Endothelial cell of umbilical vein (primary cell): ENCODE data around the gene KHDC1L. TPM values are rescaled to one million over a fixed set of nuclear protein-coding genes. Genes with fewer than 3 reads are reported as not detected.

Experiments
- BruUV-seq: library from RNA; stranded (reverse); fragments of 400-500 nt; replicated peaks from 2 replicates; lab custom pipeline; 2021; lab: Mats Ljungman, UMichigan
- CTCF ChIA-PET: fragments of 300-600, 350-600 bp; sonication (Branson Sonifier 250); formaldehyde crosslinking; loops from one replicate; lab custom pipeline; 2021; ENCODE audit warnings: antibody characterized with exemption, inconsistent platforms; lab: Charles Lee
- POLR2A ChIA-PET: fragments of 300-600, 350-600 bp; sonication (Branson Sonifier 250); formaldehyde crosslinking; loops from one replicate; lab custom pipeline; 2021; ENCODE audit warnings: antibody characterized with exemption, inconsistent platforms; lab: Charles Lee
- DNase-seq: peaks from one replicate; pipeline ENCODE4 v3.0.0-alpha.2; 2011; ENCODE audit warnings: low read depth, low spot score
- FAIRE-seq: peaks from 2 replicates; lab custom pipeline; 2011; peaks lifted over from hg19 to GRCh38; lab: Jason Lieb, UNC
- H2AFZ ChIP-seq: 2 replicates; pipeline ENCODE4 v1.6.0; 2012; ENCODE audit warnings: low read depth, low read length, control low read depth, inconsistent platforms
- H3K27ac ChIP-seq: 2 replicates; pipeline ENCODE4 v1.5.1; 2011; ENCODE audit warnings: low read depth, mild to moderate bottlenecking, control low read depth, low read length, moderate library complexity; ENCODE audit not compliant: insufficient read depth
- H3K27me3 ChIP-seq, 2 experiments: 2 replicates each; pipeline versions ENCODE4 v1.6.0 to v1.6.1; 2011; ENCODE audit warnings: low read length in 2 of 2, mixed read lengths in 1 of 2; ENCODE audit not compliant: control insufficient read depth in 2 of 2, insufficient read depth in 2 of 2
- H3K36me3 ChIP-seq, 2 experiments: 2 replicates in 1 of 2; 3 replicates in 1 of 2; pipeline ENCODE4 v1.5.1; 2011; ENCODE audit warnings: low read length in 2 of 2, mild to moderate bottlenecking in 1 of 2, moderate library complexity in 1 of 2; ENCODE audit not compliant: control insufficient read depth in 2 of 2, insufficient read depth in 2 of 2; ENCODE audit errors: extremely low read depth in 1 of 2
- H3K4me1 ChIP-seq: 3 replicates; pipeline ENCODE4 v1.5.1; 2011; ENCODE audit warnings: mild to moderate bottlenecking, low read length; ENCODE audit not compliant: control insufficient read depth, insufficient read depth; ENCODE audit errors: extremely low read depth
- H3K4me2 ChIP-seq: 2 replicates; pipeline ENCODE4 v1.6.1; 2011; ENCODE audit warnings: low read length, control low read depth, mixed read lengths; ENCODE audit not compliant: insufficient read depth
- H3K4me3 ChIP-seq, 3 experiments: fragments of 200-600 bp in 1 of 3; sonication (generic), shearing (Covaris generic) in 1 of 3; replicated peaks in 1 of 3; 2 replicates each; pipeline ENCODE4 v1.5.1; 2011 to 2016; ENCODE audit warnings: control low read depth in 3 of 3, low read length in 3 of 3, mild to moderate bottlenecking in 2 of 3, inconsistent platforms in 1 of 3, low read depth in 1 of 3, moderate library complexity in 1 of 3; ENCODE audit not compliant: insufficient read depth in 1 of 3
- H3K79me2 ChIP-seq: 2 replicates; pipeline ENCODE4 v1.6.0; 2012; ENCODE audit warnings: low read length, inconsistent platforms; ENCODE audit not compliant: control insufficient read depth, insufficient read depth
- H3K9ac ChIP-seq: replicated peaks from 2 replicates; pipeline ENCODE3; 2011; ENCODE audit warnings: low read length, control low read depth; ENCODE audit not compliant: insufficient read depth; ENCODE audit errors: extremely low read depth
- H3K9me1 ChIP-seq: replicated peaks from 3 replicates; pipeline ENCODE4 v1.6.0; 2011; ENCODE audit warnings: mild to moderate bottlenecking, low read length; ENCODE audit not compliant: control insufficient read depth, insufficient read depth; ENCODE audit errors: extremely low read depth
- H3K9me3 ChIP-seq: replicated peaks from 2 replicates; pipeline ENCODE4 v1.5.1; 2012; ENCODE audit warnings: low read length, inconsistent platforms; ENCODE audit not compliant: control insufficient read depth, insufficient read depth
- H4K20me1 ChIP-seq: replicated peaks from 2 replicates; pipeline ENCODE3; 2011; ENCODE audit warnings: mild to moderate bottlenecking, low read length; ENCODE audit not compliant: control insufficient read depth, insufficient read depth; ENCODE audit errors: extremely low read depth
- EZH2 ChIP-seq: IDR thresholded peaks from 2 replicates; pipeline ENCODE4 v1.6.1; 2012; ENCODE audit warnings: borderline replicate concordance, low read depth, mild to moderate bottlenecking, moderate library complexity, low read length, inconsistent platforms; ENCODE audit not compliant: severe bottlenecking
- FOS ChIP-seq: IDR thresholded peaks from 2 replicates; pipeline ENCODE4 v1.6.1; 2011; ENCODE audit warnings: mild to moderate bottlenecking, low read length, moderate library complexity, borderline replicate concordance; ENCODE audit not compliant: insufficient read depth
- GATA2 ChIP-seq: IDR thresholded peaks from 2 replicates; pipeline ENCODE4 v1.7.0; 2011; ENCODE audit warnings: low read depth, mild to moderate bottlenecking, moderate library complexity, mixed read lengths, low read length; ENCODE audit not compliant: insufficient read length, insufficient read depth
- JUN ChIP-seq: IDR thresholded peaks from 2 replicates; pipeline ENCODE4 v1.6.1; 2011; ENCODE audit warnings: borderline replicate concordance, low read depth; ENCODE audit not compliant: insufficient read length, insufficient read depth
- MYC ChIP-seq: IDR thresholded peaks from one replicate; pipeline ENCODE4 v1.6.1; 2011; ENCODE audit warnings: mild to moderate bottlenecking, low read depth, low read length
- POLR2A ChIP-seq: IDR thresholded peaks from 2 replicates; pipeline ENCODE4 v1.6.1; 2012; ENCODE audit warnings: low read depth, mild to moderate bottlenecking, control low read depth, low read length
- POLR2AphosphoS5 ChIP-seq: IDR thresholded peaks from 2 replicates; pipeline ENCODE4 v1.6.1; 2012; ENCODE audit warnings: low read depth, mild to moderate bottlenecking, control low read depth, low read length, moderate library complexity; ENCODE audit not compliant: insufficient read depth
- dilution Hi-C: fragments of 300-500 bp; cut with MboI; formaldehyde crosslinking; loops from one replicate; pipeline ENCODE4 v1.15.0; 2019; ENCODE audit warnings: low sequenced_read_pairs; ENCODE audit not compliant: extremely low pct_ligation_motif_present
- intact Hi-C: fragments of 100-400 bp; cut with micrococcal nuclease; formaldehyde crosslinking; loops from one replicate; pipeline ENCODE4 v1.10.0; 2022
- polyA plus RNA-seq, 4 experiments: library from polyadenylated mRNA; depleted of rRNA in 3 of 4; stranded (reverse) in 3 of 4; unstranded in 1 of 4; fragments of >200 nt; gene quantifications; 2 replicates each; pipeline versions ENCODE4 v1.2.1 to v1.2.3, GENCODE V29; 2011 to 2012; ENCODE audit warnings: missing spikeins in 1 of 4
- total RNA-seq: library from RNA; stranded (reverse); gene quantifications from 2 replicates; pipeline ENCODE4 v1.2.3, GENCODE V29; 2021
- TF ChIP-seq, protein P1 (sequence below), 2 donors: IDR thresholded peaks; 1 replicate in 1 of 2; 2 replicates in 1 of 2; pipeline ENCODE4 v1.5.1; 2011; ENCODE audit warnings: low read length in 2 of 2, mild to moderate bottlenecking in 2 of 2, moderate library complexity in 2 of 2, control low read depth in 1 of 2, inconsistent platforms in 1 of 2, low read depth in 1 of 2; ENCODE audit not compliant: insufficient read depth in 1 of 2; ENCODE audit errors: extremely low read depth in 1 of 2
- TF ChIP-seq, protein P2 (sequence below): IDR thresholded peaks from 2 replicates; pipeline ENCODE4 v1.6.1; 2011; ENCODE audit not compliant: insufficient read depth, insufficient read length

The KHDC1L gene
- total and polyA plus RNA-seq, 2 donors (not counting 3 experiments of a cell fraction or from before 2014, with no cell fraction given) = 0.15 TPM; not detected in 1

DNA sequence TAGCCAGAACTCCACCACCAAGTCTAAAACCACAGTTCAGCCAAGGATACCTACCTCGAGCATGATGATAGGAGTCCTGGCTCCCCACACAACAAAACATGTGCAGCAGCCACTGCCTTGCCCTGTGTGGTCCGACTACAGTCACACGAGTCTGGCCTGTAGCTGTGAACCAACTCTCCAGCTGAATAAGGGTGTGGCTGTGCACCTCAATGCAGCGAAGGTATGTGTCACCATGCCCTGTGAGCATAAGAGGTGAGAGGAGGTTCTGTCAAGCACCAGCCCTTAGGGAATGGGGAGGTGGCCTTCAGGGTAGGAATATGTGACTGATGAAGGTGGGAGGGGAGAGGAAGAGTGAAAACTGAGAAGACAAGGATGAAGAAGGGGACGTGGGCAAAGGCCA lies 16.7 kb upstream of the KHDC1L start:
- Histone ChIP-seq H3K36me3 (no peaks in the 10 kb centered on the region), H3K27me3 (peaks cover 0 to 5% of the 10 kb centered on the region in 2 experiments), H3K79me2 (no peaks in the 10 kb centered on the region), H4K20me1 (no peaks in the 10 kb centered on the region), H3K9me3 (no peaks in the 10 kb centered on the region), H3K4me3 (no peak overlapping the region), H3K9ac (no peak overlapping the region), H3K4me2 (no peak overlapping the region), H3K9me1 (no peaks in the 10 kb centered on the region), H2AFZ (no peak overlapping the region), H3K27ac (no peak overlapping the region), H3K4me1 (no peaks in the 10 kb centered on the region)
- ChIA-PET CTCF (no interaction called here), POLR2A (no interaction called here)
- DNase-seq = no peak
- intact Hi-C loops (no loop called here), dilution Hi-C loops (no loop called here)
- FAIRE-seq = no peak
- no TSS peak for BruUV-seq
- TF ChIP-seq JUN (no peak), EZH2 (no peak), FOS (no peak), POLR2AphosphoS5 (no peak), GATA2 (no peak), MYC (no peak), POLR2A (no peak)
- TF ChIP-seq, protein P1, sequence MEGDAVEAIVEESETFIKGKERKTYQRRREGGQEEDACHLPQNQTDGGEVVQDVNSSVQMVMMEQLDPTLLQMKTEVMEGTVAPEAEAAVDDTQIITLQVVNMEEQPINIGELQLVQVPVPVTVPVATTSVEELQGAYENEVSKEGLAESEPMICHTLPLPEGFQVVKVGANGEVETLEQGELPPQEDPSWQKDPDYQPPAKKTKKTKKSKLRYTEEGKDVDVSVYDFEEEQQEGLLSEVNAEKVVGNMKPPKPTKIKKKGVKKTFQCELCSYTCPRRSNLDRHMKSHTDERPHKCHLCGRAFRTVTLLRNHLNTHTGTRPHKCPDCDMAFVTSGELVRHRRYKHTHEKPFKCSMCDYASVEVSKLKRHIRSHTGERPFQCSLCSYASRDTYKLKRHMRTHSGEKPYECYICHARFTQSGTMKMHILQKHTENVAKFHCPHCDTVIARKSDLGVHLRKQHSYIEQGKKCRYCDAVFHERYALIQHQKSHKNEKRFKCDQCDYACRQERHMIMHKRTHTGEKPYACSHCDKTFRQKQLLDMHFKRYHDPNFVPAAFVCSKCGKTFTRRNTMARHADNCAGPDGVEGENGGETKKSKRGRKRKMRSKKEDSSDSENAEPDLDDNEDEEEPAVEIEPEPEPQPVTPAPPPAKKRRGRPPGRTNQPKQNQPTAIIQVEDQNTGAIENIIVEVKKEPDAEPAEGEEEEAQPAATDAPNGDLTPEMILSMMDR (IDR thresholded peaks at IDR 0.05; ENCODE audit: extremely low read depth in 1 of 2, insufficient read depth in 1 of 2, low read depth in 1 of 2, low read length in 2 of 2) = no peak
- TF ChIP-seq, protein P2, sequence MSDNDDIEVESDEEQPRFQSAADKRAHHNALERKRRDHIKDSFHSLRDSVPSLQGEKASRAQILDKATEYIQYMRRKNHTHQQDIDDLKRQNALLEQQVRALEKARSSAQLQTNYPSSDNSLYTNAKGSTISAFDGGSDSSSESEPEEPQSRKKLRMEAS = no peak
